GM21619 (cell line): ENCODE measurements around the gene C6orf132.

Source experiments
- ATAC-seq: cut with Tn5 transposase; IDR thresholded peaks from one replicate; pipeline ENCODE4 v1.9.1; 2021; ENCODE audit not compliant: unreplicated experiment

Gene C6orf132

GRCh38 chr6:42135722-42136121 lies 6.7 kb downstream of the C6orf132 start:
- no peak for ATAC-seq

- ATAC-seq = no peak
These were observed 7.3 kb downstream of the C6orf132 start for GRCh38 chr6:42135161-42135560.

- ATAC-seq = no peak
These were observed 8.5 kb downstream of the C6orf132 start for GRCh38 chr6:42133926-42134325.

GRCh38 chr6:42131531-42131930 lies 10.9 kb downstream of the C6orf132 start:
- ATAC-seq = no peak

- ATAC-seq = no peak
These were observed 13.1 kb downstream of the C6orf132 start for GRCh38 chr6:42129360-42129676.

- no peak for ATAC-seq
These were observed 13.7 kb downstream of the C6orf132 start for GRCh38 chr6:42128460-42129359.

GRCh38 chr6:42125663-42126062 lies 16.8 kb downstream of the C6orf132 start:
- ATAC-seq = no peak

- no peak for ATAC-seq
These were observed 17.2 kb downstream of the C6orf132 start for GRCh38 chr6:42125231-42125630.

GRCh38 chr6:42124223-42124836 lies 18.1 kb downstream of the C6orf132 start:
- ATAC-seq = no peak

- ATAC-seq = no peak
These were observed 18.9 kb downstream of the C6orf132 start for GRCh38 chr6:42123379-42124103.

- no peak for ATAC-seq
These were observed 21.2 kb downstream of the C6orf132 start for GRCh38 chr6:42120895-42121865.

- ATAC-seq = no peak
These were observed 24.0 kb downstream of the C6orf132 start for GRCh38 chr6:42118162-42119001.

- ATAC-seq = no peak
These were observed 24.6 kb downstream of the C6orf132 start for GRCh38 chr6:42117843-42118161.

- no peak for ATAC-seq
These were observed 28.3 kb downstream of the C6orf132 start for GRCh38 chr6:42113936-42114636.

GRCh38 chr6:42112351-42112750 lies 30.1 kb downstream of the C6orf132 start:
- no peak for ATAC-seq

- no peak for ATAC-seq
These were observed 31.7 kb downstream of the C6orf132 start for GRCh38 chr6:42110683-42111082.

GRCh38 chr6:42108071-42108470 lies 34.3 kb downstream of the C6orf132 start:
- ATAC-seq = no peak

- no peak for ATAC-seq
These were observed 36.1 kb downstream of the C6orf132 start for GRCh38 chr6:42106112-42107023.
